ENCODE results near the gene CATSPERZ.
A peak's percentile ranks its signal among the peaks of the same experiment; 100 is the strongest.

The CATSPERZ gene

GRCh38 chr11:64263947-64264317 is 36.2 kb upstream of the CATSPERZ start:
- peaks cover 34 to 40% of the 10 kb centered on the region in 2 donors for H3K4me1 ChIP-seq (ENCODE audit: control insufficient read depth in 1 of 2, insufficient read depth in 2 of 2, low read length in 2 of 2)

GRCh38 chr11:64264371-64264852 is 35.7 kb upstream of the CATSPERZ start:
- Histone ChIP-seq H3K27ac (ENCODE audit: low read depth, low read length) (no peak overlapping the region), H3K36me3 (ENCODE audit: control insufficient read depth in 1 of 2, insufficient read depth in 2 of 2, low read length in 2 of 2) (peaks cover 61 to 75% of the 10 kb centered on the region in 2 donors)

More at GRCh38 chr11:64263947-64264317, 36.2 kb upstream of the CATSPERZ start:
- no peak overlapping the region for H3K27ac ChIP-seq (ENCODE audit: low read depth, low read length)
- H3K4me3 ChIP-seq (ENCODE audit: low read depth in 1 of 2, low read length in 2 of 2) = no peak overlapping the region
- H3K9me3 ChIP-seq (ENCODE audit: control insufficient read depth in 1 of 2, low read length in 2 of 2) = no peaks in the 10 kb centered on the region
- peaks cover 62 to 80% of the 10 kb centered on the region in 2 donors for H3K36me3 ChIP-seq (ENCODE audit: control insufficient read depth in 1 of 2, insufficient read depth in 2 of 2, low read length in 2 of 2)
- no peaks in the 10 kb centered on the region for H3K27me3 ChIP-seq (ENCODE audit: control insufficient read depth in 1 of 2, insufficient read depth in 2 of 2, low read length in 2 of 2)
- H3K9ac ChIP-seq (ENCODE audit: low read depth in 1 of 2, low read length in 2 of 2) = no peak overlapping the region

GRCh38 chr11:64265176-64266160 is 34.7 kb upstream of the CATSPERZ start:
- Histone ChIP-seq H3K4me1 (ENCODE audit: control insufficient read depth in 1 of 2, insufficient read depth in 2 of 2, low read length in 2 of 2) (peaks cover 36% of the 10 kb centered on the region in 2 donors), H3K27me3 (ENCODE audit: control insufficient read depth in 1 of 2, insufficient read depth in 2 of 2, low read length in 2 of 2) (no peaks in the 10 kb centered on the region), H3K27ac (ENCODE audit: low read depth, low read length) (no peak overlapping the region), H3K9ac (ENCODE audit: low read depth in 1 of 2, low read length in 2 of 2) (no peak overlapping the region), H3K9me3 (ENCODE audit: control insufficient read depth in 1 of 2, low read length in 2 of 2) (no peaks in the 10 kb centered on the region), H3K4me3 (ENCODE audit: low read depth in 1 of 2, low read length in 2 of 2) (no peak overlapping the region), H3K36me3 (ENCODE audit: control insufficient read depth in 1 of 2, insufficient read depth in 2 of 2, low read length in 2 of 2) (peaks cover 51 to 64% of the 10 kb centered on the region in 2 donors)

More at GRCh38 chr11:64264371-64264852, 35.7 kb upstream of the CATSPERZ start:
- no peak overlapping the region for H3K4me3 ChIP-seq (ENCODE audit: low read depth in 1 of 2, low read length in 2 of 2)
- H3K27me3 ChIP-seq (ENCODE audit: control insufficient read depth in 1 of 2, insufficient read depth in 2 of 2, low read length in 2 of 2) = no peaks in the 10 kb centered on the region
- H3K4me1 ChIP-seq (ENCODE audit: control insufficient read depth in 1 of 2, insufficient read depth in 2 of 2, low read length in 2 of 2) = peaks cover 36 to 39% of the 10 kb centered on the region in 2 donors
- no peak overlapping the region for H3K9ac ChIP-seq (ENCODE audit: low read depth in 1 of 2, low read length in 2 of 2)
- H3K9me3 ChIP-seq (ENCODE audit: control insufficient read depth in 1 of 2, low read length in 2 of 2) = no peaks in the 10 kb centered on the region

- Histone ChIP-seq H3K4me1 (ENCODE audit: control insufficient read depth in 1 of 2, insufficient read depth in 2 of 2, low read length in 2 of 2) (peaks cover 36 to 37% of the 10 kb centered on the region in 2 donors), H3K4me3 (ENCODE audit: low read depth in 1 of 2, low read length in 2 of 2) (no peak overlapping the region), H3K9me3 (ENCODE audit: control insufficient read depth in 1 of 2, low read length in 2 of 2) (no peaks in the 10 kb centered on the region), H3K9ac (ENCODE audit: low read depth in 1 of 2, low read length in 2 of 2) (no peak overlapping the region), H3K27ac (ENCODE audit: low read depth, low read length) (no peak overlapping the region), H3K36me3 (ENCODE audit: control insufficient read depth in 1 of 2, insufficient read depth in 2 of 2, low read length in 2 of 2) (peaks cover 47 to 56% of the 10 kb centered on the region in 2 donors), H3K27me3 (ENCODE audit: control insufficient read depth in 1 of 2, insufficient read depth in 2 of 2, low read length in 2 of 2) (no peaks in the 10 kb centered on the region)
Observed at GRCh38 chr11:64266339-64266738, 33.8 kb upstream of the CATSPERZ start.

- H3K4me3 ChIP-seq (ENCODE audit: low read depth in 1 of 2, low read length in 2 of 2) = no peak overlapping the region
- peaks cover 46 to 47% of the 10 kb centered on the region in 2 donors for H3K4me1 ChIP-seq (ENCODE audit: control insufficient read depth in 1 of 2, insufficient read depth in 2 of 2, low read length in 2 of 2)
- H3K27ac ChIP-seq (ENCODE audit: low read depth, low read length) = no peak overlapping the region
- H3K9me3 ChIP-seq (ENCODE audit: control insufficient read depth in 1 of 2, low read length in 2 of 2) = no peaks in the 10 kb centered on the region
- H3K36me3 ChIP-seq (ENCODE audit: control insufficient read depth in 1 of 2, insufficient read depth in 2 of 2, low read length in 2 of 2) = peaks cover 41 to 46% of the 10 kb centered on the region in 2 donors
- H3K9ac ChIP-seq (ENCODE audit: low read depth in 1 of 2, low read length in 2 of 2) = peak overlapping the region; percentile 67 to 83
- no peaks in the 10 kb centered on the region for H3K27me3 ChIP-seq (ENCODE audit: control insufficient read depth in 1 of 2, insufficient read depth in 2 of 2, low read length in 2 of 2)
Observed at GRCh38 chr11:64267207-64267945, 32.8 kb upstream of the CATSPERZ start.

GRCh38 chr11:64268025-64268892 is 31.9 kb upstream of the CATSPERZ start:
- peaks cover 49 to 52% of the 10 kb centered on the region in 2 donors for H3K4me1 ChIP-seq (ENCODE audit: control insufficient read depth in 1 of 2, insufficient read depth in 2 of 2, low read length in 2 of 2)

GRCh38 chr11:64268893-64269539 is 31.1 kb upstream of the CATSPERZ start:
- H3K27me3 ChIP-seq (ENCODE audit: control insufficient read depth in 1 of 2, insufficient read depth in 2 of 2, low read length in 2 of 2) = no peaks in the 10 kb centered on the region
- H3K9ac ChIP-seq (ENCODE audit: low read depth in 1 of 2, low read length in 2 of 2) = peak overlapping the region; percentile 67 to 83
- peaks cover 49 to 52% of the 10 kb centered on the region in 2 donors for H3K4me1 ChIP-seq (ENCODE audit: control insufficient read depth in 1 of 2, insufficient read depth in 2 of 2, low read length in 2 of 2)
- peaks cover 29 to 30% of the 10 kb centered on the region in 2 donors for H3K36me3 ChIP-seq (ENCODE audit: control insufficient read depth in 1 of 2, insufficient read depth in 2 of 2, low read length in 2 of 2)
- no peaks in the 10 kb centered on the region for H3K9me3 ChIP-seq (ENCODE audit: control insufficient read depth in 1 of 2, low read length in 2 of 2)
- peak overlapping the region; percentile 71 to 77 for H3K4me3 ChIP-seq (ENCODE audit: low read depth in 1 of 2, low read length in 2 of 2)
- H3K27ac ChIP-seq (ENCODE audit: low read depth, low read length) = peak overlapping the region; percentile 92

More at GRCh38 chr11:64268025-64268892, 31.9 kb upstream of the CATSPERZ start:
- Histone ChIP-seq H3K36me3 (ENCODE audit: control insufficient read depth in 1 of 2, insufficient read depth in 2 of 2, low read length in 2 of 2) (peaks cover 35 to 37% of the 10 kb centered on the region in 2 donors), H3K27me3 (ENCODE audit: control insufficient read depth in 1 of 2, insufficient read depth in 2 of 2, low read length in 2 of 2) (no peaks in the 10 kb centered on the region), H3K9ac (ENCODE audit: low read depth in 1 of 2, low read length in 2 of 2) (peak overlapping the region; percentile 67 to 83), H3K27ac (ENCODE audit: low read depth, low read length) (peak overlapping the region; percentile 92), H3K9me3 (ENCODE audit: control insufficient read depth in 1 of 2, low read length in 2 of 2) (no peaks in the 10 kb centered on the region), H3K4me3 (ENCODE audit: low read depth in 1 of 2, low read length in 2 of 2) (peak overlapping the region; percentile 71 to 77)

GRCh38 chr11:64269540-64270220 is 30.5 kb upstream of the CATSPERZ start:
- H3K36me3 ChIP-seq (ENCODE audit: control insufficient read depth in 1 of 2, insufficient read depth in 2 of 2, low read length in 2 of 2) = peaks cover 22 to 23% of the 10 kb centered on the region in 2 donors
- H3K27me3 ChIP-seq (ENCODE audit: control insufficient read depth in 1 of 2, insufficient read depth in 2 of 2, low read length in 2 of 2) = no peaks in the 10 kb centered on the region
- peaks cover 46 to 52% of the 10 kb centered on the region in 2 donors for H3K4me1 ChIP-seq (ENCODE audit: control insufficient read depth in 1 of 2, insufficient read depth in 2 of 2, low read length in 2 of 2)
- H3K27ac ChIP-seq (ENCODE audit: low read depth, low read length) = peak overlapping the region; percentile 95
- H3K9ac ChIP-seq (ENCODE audit: low read depth in 1 of 2, low read length in 2 of 2) = peak overlapping the region; percentile 78 to 83
- peak overlapping the region; percentile 71 to 87 for H3K4me3 ChIP-seq (ENCODE audit: low read depth in 1 of 2, low read length in 2 of 2)
- H3K9me3 ChIP-seq (ENCODE audit: control insufficient read depth in 1 of 2, low read length in 2 of 2) = no peaks in the 10 kb centered on the region

All from duodenal mucosa (tissue), 2 donors.